SK-N-SH (cell line): ENCODE measurements around the gene MCUB.

Experiments used
- EP300 ChIP-seq, 2 experiments: IDR thresholded peaks; 2 replicates each; pipeline versions ENCODE4 v1.4.0 to v1.6.1; 2012; ENCODE audit warnings: borderline replicate concordance in 1 of 2, low read depth in 1 of 2, low read length in 1 of 2
- EZH2phosphoT487 ChIP-seq: fragments of 200-600 bp; sonication (generic); IDR thresholded peaks from 2 replicates; pipeline ENCODE4 v1.6.1; 2017; ENCODE audit warnings: low read depth, mixed run types, mild to moderate bottlenecking, antibody characterized with exemption, moderate library complexity, borderline replicate concordance
- MAX ChIP-seq: IDR thresholded peaks from 2 replicates; pipeline ENCODE4 v1.4.0; 2012; ENCODE audit warnings: low read depth
- RAD21 ChIP-seq: IDR thresholded peaks from 2 replicates; pipeline ENCODE4 v1.6.1; 2012; ENCODE audit warnings: mild to moderate bottlenecking, low read length
- ZBTB33 ChIP-seq: IDR thresholded peaks from 2 replicates; pipeline ENCODE4 v1.4.0; 2012; ENCODE audit warnings: low read depth, borderline replicate concordance
- TF ChIP-seq, protein P1 (sequence below): fragments of 200-600 bp; sonication (generic); IDR thresholded peaks from 2 replicates; pipeline ENCODE4 v1.6.1; 2017; ENCODE audit warnings: antibody characterized with exemption, mild to moderate bottlenecking, moderate library complexity

- no peak for TF ChIP-seq MAX
- TF ChIP-seq, protein P1, sequence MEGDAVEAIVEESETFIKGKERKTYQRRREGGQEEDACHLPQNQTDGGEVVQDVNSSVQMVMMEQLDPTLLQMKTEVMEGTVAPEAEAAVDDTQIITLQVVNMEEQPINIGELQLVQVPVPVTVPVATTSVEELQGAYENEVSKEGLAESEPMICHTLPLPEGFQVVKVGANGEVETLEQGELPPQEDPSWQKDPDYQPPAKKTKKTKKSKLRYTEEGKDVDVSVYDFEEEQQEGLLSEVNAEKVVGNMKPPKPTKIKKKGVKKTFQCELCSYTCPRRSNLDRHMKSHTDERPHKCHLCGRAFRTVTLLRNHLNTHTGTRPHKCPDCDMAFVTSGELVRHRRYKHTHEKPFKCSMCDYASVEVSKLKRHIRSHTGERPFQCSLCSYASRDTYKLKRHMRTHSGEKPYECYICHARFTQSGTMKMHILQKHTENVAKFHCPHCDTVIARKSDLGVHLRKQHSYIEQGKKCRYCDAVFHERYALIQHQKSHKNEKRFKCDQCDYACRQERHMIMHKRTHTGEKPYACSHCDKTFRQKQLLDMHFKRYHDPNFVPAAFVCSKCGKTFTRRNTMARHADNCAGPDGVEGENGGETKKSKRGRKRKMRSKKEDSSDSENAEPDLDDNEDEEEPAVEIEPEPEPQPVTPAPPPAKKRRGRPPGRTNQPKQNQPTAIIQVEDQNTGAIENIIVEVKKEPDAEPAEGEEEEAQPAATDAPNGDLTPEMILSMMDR: no peak
- TF ChIP-seq RAD21: no peak
- no peak for TF ChIP-seq ZBTB33
- no peak for TF ChIP-seq EP300 (IDR thresholded peaks at IDR 0.05; ENCODE audit: borderline replicate concordance in 1 of 2, low read depth in 1 of 2, low read length in 1 of 2)
- no peak for TF ChIP-seq EZH2phosphoT487
Measured at GRCh38 chr4:109665783-109666485, 105.9 kb downstream of the MCUB start.
